Vagina (tissue), 2 donors: ENCODE data around the gene SYNGR2.

Experiments
- POLR2A ChIP-seq, 2 donors: fragments of 450-650 bp; IDR thresholded peaks; one replicate each; pipeline ENCODE4 v1.6.1; 2017; ENCODE audit warnings: antibody characterized with exemption in 2 of 2, mild to moderate bottlenecking in 2 of 2, moderate library complexity in 2 of 2
- POLR2AphosphoS5 ChIP-seq, 2 donors: sonication (generic); formaldehyde crosslinking; IDR thresholded peaks; one replicate each; pipeline ENCODE4 v1.9.0; 2017; ENCODE audit warnings: antibody characterized with exemption in 2 of 2, mild to moderate bottlenecking in 2 of 2, low read depth in 1 of 2; ENCODE audit not compliant: insufficient read depth in 1 of 2
- TF ChIP-seq, protein P1 (sequence below), 3 experiments: fragments of 450-650 bp in 2 of 3; fragments of 200-600 bp in 1 of 3; sonication (generic) in 1 of 3; IDR thresholded peaks; one replicate each; pipeline ENCODE4 v1.5.1; 2017 to 2019; ENCODE audit warnings: antibody characterized with exemption in 3 of 3, mild to moderate bottlenecking in 2 of 3, moderate library complexity in 2 of 3

DNA sequence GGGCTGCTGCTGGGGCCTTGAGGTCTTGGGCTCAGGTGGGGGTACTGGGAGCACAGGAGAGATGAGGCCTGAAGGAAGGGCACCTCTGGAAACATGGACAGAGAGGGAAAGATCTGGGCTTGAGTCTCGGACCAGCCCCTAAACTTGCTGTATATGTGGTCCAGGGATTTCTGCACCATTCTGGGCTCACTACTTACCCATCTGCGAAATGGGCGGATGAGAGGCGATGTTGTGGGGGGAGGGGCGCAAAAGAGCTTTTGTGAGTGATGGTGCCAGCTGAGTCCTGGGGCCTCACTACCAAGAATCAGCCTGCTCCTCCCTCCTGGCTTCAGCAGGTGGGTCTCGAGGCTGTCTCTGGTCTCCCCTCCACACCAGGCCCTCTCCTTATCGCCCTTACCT is 21.9 kb upstream of the SYNGR2 start:
- TF ChIP-seq POLR2A (IDR thresholded peaks at IDR 0.05) (no peak), POLR2AphosphoS5 (IDR thresholded peaks at IDR 0.05; ENCODE audit: insufficient read depth in 1 of 2, low read depth in 1 of 2) (no peak)
- TF ChIP-seq, protein P1, sequence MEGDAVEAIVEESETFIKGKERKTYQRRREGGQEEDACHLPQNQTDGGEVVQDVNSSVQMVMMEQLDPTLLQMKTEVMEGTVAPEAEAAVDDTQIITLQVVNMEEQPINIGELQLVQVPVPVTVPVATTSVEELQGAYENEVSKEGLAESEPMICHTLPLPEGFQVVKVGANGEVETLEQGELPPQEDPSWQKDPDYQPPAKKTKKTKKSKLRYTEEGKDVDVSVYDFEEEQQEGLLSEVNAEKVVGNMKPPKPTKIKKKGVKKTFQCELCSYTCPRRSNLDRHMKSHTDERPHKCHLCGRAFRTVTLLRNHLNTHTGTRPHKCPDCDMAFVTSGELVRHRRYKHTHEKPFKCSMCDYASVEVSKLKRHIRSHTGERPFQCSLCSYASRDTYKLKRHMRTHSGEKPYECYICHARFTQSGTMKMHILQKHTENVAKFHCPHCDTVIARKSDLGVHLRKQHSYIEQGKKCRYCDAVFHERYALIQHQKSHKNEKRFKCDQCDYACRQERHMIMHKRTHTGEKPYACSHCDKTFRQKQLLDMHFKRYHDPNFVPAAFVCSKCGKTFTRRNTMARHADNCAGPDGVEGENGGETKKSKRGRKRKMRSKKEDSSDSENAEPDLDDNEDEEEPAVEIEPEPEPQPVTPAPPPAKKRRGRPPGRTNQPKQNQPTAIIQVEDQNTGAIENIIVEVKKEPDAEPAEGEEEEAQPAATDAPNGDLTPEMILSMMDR (IDR thresholded peaks at IDR 0.05): no peak
